Ishikawa (cell line): ENCODE data around the gene KCNQ5.

ENCODE experiments used
- CEBPB ChIP-seq: IDR thresholded peaks from 2 replicates; pipeline ENCODE4 v1.6.1; 2012
- CREB1 ChIP-seq: IDR thresholded peaks from 2 replicates; pipeline ENCODE4 v1.6.1; 2012; ENCODE audit warnings: low read depth
- MAX ChIP-seq: IDR thresholded peaks from 2 replicates; pipeline ENCODE4 v1.6.1; 2012
- RAD21 ChIP-seq: IDR thresholded peaks from 2 replicates; pipeline ENCODE4 v1.6.1; 2012; ENCODE audit warnings: low read depth
- REST ChIP-seq: IDR thresholded peaks from 2 replicates; pipeline ENCODE4 v1.6.1; 2012; ENCODE audit warnings: low read depth, mild to moderate bottlenecking
- TAF1 ChIP-seq: IDR thresholded peaks from 2 replicates; pipeline ENCODE4 v1.6.1; 2012; ENCODE audit warnings: low read depth, mild to moderate bottlenecking
- YY1 ChIP-seq: IDR thresholded peaks from 2 replicates; pipeline ENCODE4 v1.6.1; 2012; ENCODE audit warnings: low read depth

- TF ChIP-seq YY1 (no peak), CREB1 (no peak), REST (no peak), RAD21 (no peak), CEBPB (no peak), MAX (no peak), TAF1 (no peak)
Observed at GRCh38 chr6:72724545-72724944, 102.7 kb downstream of the KCNQ5 start.
